ENCODE data around the gene SPATA3. TPM values are rescaled to one million over a fixed set of nuclear protein-coding genes. Genes with fewer than 3 reads are reported as not detected.

SPATA3 gene
- total RNA-seq, 1 experiment from 2014 or later = not detected

GRCh38 chr2:231037731-231038482, 42.0 kb downstream of the SPATA3 start:
- Mint-ChIP-seq H3K4me3 (ENCODE audit: unreplicated experiment) (peak overlapping the region; percentile 91), H3K27me3 (ENCODE audit: insufficient read depth, unreplicated experiment) (no peaks in the 10 kb centered on the region), H3K9me3 (ENCODE audit: unreplicated experiment) (no peaks in the 10 kb centered on the region), H3K36me3 (ENCODE audit: insufficient read depth, unreplicated experiment) (peaks cover 40% of the 10 kb centered on the region), H3K4me1 (ENCODE audit: low read depth, unreplicated experiment) (peaks cover 35% of the 10 kb centered on the region), H3K27ac (ENCODE audit: unreplicated experiment) (no peak overlapping the region)
- Histone ChIP-seq H3K27me3 (replicated peaks; ENCODE audit: control insufficient read depth, insufficient read depth, low read length) (no peaks in the 10 kb centered on the region), H3K9me3 (no peaks in the 10 kb centered on the region), H3K4me1 (peaks cover 52% of the 10 kb centered on the region), H3K4me3 (ENCODE audit: low read depth, low read length) (peak overlapping the region; percentile 86), H3K36me3 (ENCODE audit: control insufficient read depth, insufficient read depth, low read length) (peaks cover 6% of the 10 kb centered on the region)
- TF ChIP-seq CTCF (IDR thresholded peaks at IDR 0.05; ENCODE audit: insufficient read depth in 1 of 2, low read depth in 1 of 2, low read length in 1 of 2, severe bottlenecking in 1 of 2, unreplicated experiment in 1 of 2) = no peak
- ChIA-PET CTCF (interaction anchor here (1.7 kb wide), 1 partner anchor 13 kb away, joined by 6 read pairs; no protein-coding TSS in a partner anchor), POLR2A (interaction anchor here (1.0 to 1.4 kb wide), 2 partner anchors 12 to 31 kb away, joined by 3 read pairs; no protein-coding TSS in a partner anchor)
- peak in 1 of 2 experiments; percentile 53 for DNase-seq
- no TSS peak for BruUV-seq (replicated peaks)
- intact Hi-C loops (cut with micrococcal nuclease; ENCODE audit: unreplicated experiment) = no loop called here

GRCh38 chr2:231038483-231039293, 42.8 kb downstream of the SPATA3 start:
- intact Hi-C loops (cut with micrococcal nuclease; ENCODE audit: unreplicated experiment) = no loop called here
- peak overlapping the region; percentile 91 for H3K4me3 Mint-ChIP-seq (ENCODE audit: unreplicated experiment)
- H3K4me1 ChIP-seq = peaks cover 44% of the 10 kb centered on the region

More at GRCh38 chr2:231038483-231039293, 42.8 kb downstream of the SPATA3 start:
- CTCF ChIA-PET = interaction anchor here (1.7 kb wide), 1 partner anchor 12 kb away, joined by 6 read pairs; no protein-coding TSS in a partner anchor
- Histone ChIP-seq H3K36me3 (ENCODE audit: control insufficient read depth, insufficient read depth, low read length) (peaks cover 6% of the 10 kb centered on the region), H3K4me3 (ENCODE audit: low read depth, low read length) (peak overlapping the region; percentile 86), H3K27me3 (replicated peaks; ENCODE audit: control insufficient read depth, insufficient read depth, low read length) (no peaks in the 10 kb centered on the region), H3K9me3 (no peaks in the 10 kb centered on the region)
- DNase-seq = no peak
- no peak for TF ChIP-seq CTCF (IDR thresholded peaks at IDR 0.05; ENCODE audit: insufficient read depth in 1 of 2, low read depth in 1 of 2, low read length in 1 of 2, severe bottlenecking in 1 of 2, unreplicated experiment in 1 of 2)
- POLR2A ChIA-PET = interaction anchor here (1.4 kb wide), 1 partner anchor 31 kb away, joined by 3 read pairs; no protein-coding TSS in a partner anchor
- Mint-ChIP-seq H3K27ac (ENCODE audit: unreplicated experiment) (no peak overlapping the region), H3K9me3 (ENCODE audit: unreplicated experiment) (no peaks in the 10 kb centered on the region), H3K4me1 (ENCODE audit: low read depth, unreplicated experiment) (peaks cover 27% of the 10 kb centered on the region), H3K36me3 (ENCODE audit: insufficient read depth, unreplicated experiment) (peaks cover 48% of the 10 kb centered on the region), H3K27me3 (ENCODE audit: insufficient read depth, unreplicated experiment) (no peaks in the 10 kb centered on the region)
- no TSS peak for BruUV-seq (replicated peaks)

Measured in Caco-2 (cell line).